H9 (cell line): ENCODE data around the gene DUS4L. TPM values are rescaled to one million over a fixed set of nuclear protein-coding genes. Genes with fewer than 3 reads are reported as not detected.

Source experiments
- DNase-seq: peaks from one replicate; pipeline ENCODE4 v3.0.0-alpha.2; 2017
- H2AFZ ChIP-seq: one replicate; pipeline ENCODE4 v1.6.1; 2013; ENCODE audit warnings: mild to moderate bottlenecking, low read length, control low read depth, moderate library complexity
- H2AK5ac ChIP-seq: 2 replicates; pipeline ENCODE4 v1.6.1; 2013; ENCODE audit warnings: low read length, control low read depth, mixed read lengths; ENCODE audit not compliant: insufficient read length
- H2BK120ac ChIP-seq: one replicate; pipeline ENCODE4 v1.6.1; 2013; ENCODE audit warnings: low read depth, mild to moderate bottlenecking, low read length, control low read depth, inconsistent platforms; ENCODE audit not compliant: poor library complexity, severe bottlenecking
- H2BK12ac ChIP-seq: 2 replicates; pipeline ENCODE4 v1.6.1; 2013; ENCODE audit warnings: low read length, control low read depth, mixed read lengths, low read depth; ENCODE audit not compliant: insufficient read length
- H2BK15ac ChIP-seq: 2 replicates; pipeline ENCODE4 v1.6.1; 2013; ENCODE audit warnings: low read depth, low read length, control low read depth
- H2BK20ac ChIP-seq: one replicate; pipeline ENCODE4 v1.6.1; 2013; ENCODE audit warnings: low read depth, mild to moderate bottlenecking, low read length, control low read depth, inconsistent platforms; ENCODE audit not compliant: poor library complexity, severe bottlenecking
- H2BK5ac ChIP-seq: 2 replicates; pipeline ENCODE4 v1.6.1; 2013; ENCODE audit warnings: low read length, control low read depth, mixed read lengths; ENCODE audit not compliant: insufficient read length
- H3K14ac ChIP-seq: 2 replicates; pipeline ENCODE4 v1.6.1; 2013; ENCODE audit warnings: low read length, control low read depth; ENCODE audit not compliant: insufficient read depth
- H3K18ac ChIP-seq: 2 replicates; pipeline ENCODE4 v1.6.1; 2013; ENCODE audit warnings: low read depth, mild to moderate bottlenecking, mixed read lengths, low read length, control low read depth; ENCODE audit not compliant: insufficient read length
- H3K23ac ChIP-seq: 2 replicates; pipeline ENCODE4 v1.6.1; 2013; ENCODE audit warnings: low read length, control low read depth, mixed read lengths, low read depth; ENCODE audit not compliant: insufficient read length
- H3K23me2 ChIP-seq: 2 replicates; pipeline ENCODE4 v1.6.1; 2013; ENCODE audit warnings: low read depth, mild to moderate bottlenecking, mixed read lengths, low read length, control low read depth; ENCODE audit not compliant: insufficient read length, poor library complexity, severe bottlenecking
- H3K27ac ChIP-seq: 2 replicates; pipeline ENCODE4 v1.5.1; 2013; ENCODE audit warnings: low read length, control low read depth, mixed read lengths, low read depth; ENCODE audit not compliant: insufficient read length
- H3K27me3 ChIP-seq: 2 replicates; pipeline ENCODE4 v1.6.1; 2013; ENCODE audit warnings: low read length, control low read depth, inconsistent platforms; ENCODE audit not compliant: insufficient read depth
- H3K4ac ChIP-seq: 2 replicates; pipeline ENCODE4 v1.6.1; 2013; ENCODE audit warnings: low read depth, mild to moderate bottlenecking, control low read depth, inconsistent platforms, low read length, moderate library complexity
- H3K4me1 ChIP-seq: 2 replicates; pipeline ENCODE4 v1.6.1; 2013; ENCODE audit warnings: low read length, control low read depth, inconsistent platforms; ENCODE audit not compliant: insufficient read depth
- H3K4me2 ChIP-seq: 2 replicates; pipeline ENCODE4 v1.6.1; 2013; ENCODE audit warnings: low read length, control low read depth, mixed read lengths; ENCODE audit not compliant: insufficient read length, insufficient read depth
- H3K56ac ChIP-seq: 2 replicates; pipeline ENCODE4 v1.6.1; 2013; ENCODE audit warnings: low read depth, mild to moderate bottlenecking, mixed read lengths, low read length, control low read depth; ENCODE audit not compliant: insufficient read length
- H3K79me1 ChIP-seq: 2 replicates; pipeline ENCODE4 v1.6.1; 2013; ENCODE audit warnings: low read depth, mild to moderate bottlenecking, moderate library complexity, low read length, control low read depth, inconsistent platforms; ENCODE audit not compliant: insufficient read depth, poor library complexity, severe bottlenecking
- H3K79me2 ChIP-seq: 2 replicates; pipeline ENCODE4 v1.6.1; 2013; ENCODE audit warnings: low read length, control low read depth, inconsistent platforms; ENCODE audit not compliant: insufficient read depth
- H3K9ac ChIP-seq: 2 replicates; pipeline ENCODE4 v1.6.1; 2013; ENCODE audit warnings: low read length, control low read depth, mixed read lengths; ENCODE audit not compliant: insufficient read length; ENCODE audit errors: extremely low read depth
- H3K9me3 ChIP-seq: one replicate; pipeline ENCODE4 v1.6.1; 2013; ENCODE audit warnings: low read depth, low read length, inconsistent platforms; ENCODE audit not compliant: control insufficient read depth
- H3T11ph ChIP-seq: one replicate; pipeline ENCODE4 v1.6.1; 2013; ENCODE audit warnings: mild to moderate bottlenecking, low read length, control low read depth, inconsistent platforms
- H4K20me1 ChIP-seq: one replicate; pipeline ENCODE4 v1.6.1; 2013; ENCODE audit not compliant: control insufficient read depth, insufficient read length, insufficient read depth
- H4K5ac ChIP-seq: 2 replicates; pipeline ENCODE4 v1.6.1; 2013; ENCODE audit warnings: low read depth, mild to moderate bottlenecking, mixed read lengths, low read length, control low read depth; ENCODE audit not compliant: insufficient read length
- H4K8ac ChIP-seq: replicated peaks from 2 replicates; pipeline ENCODE4 v1.6.1; 2013; ENCODE audit warnings: low read length, control low read depth, mixed read lengths, low read depth; ENCODE audit not compliant: insufficient read length
- H4K91ac ChIP-seq: 2 replicates; pipeline ENCODE4 v1.6.1; 2013; ENCODE audit warnings: low read depth, mild to moderate bottlenecking, moderate library complexity, mixed read lengths, low read length, control low read depth; ENCODE audit not compliant: insufficient read length
- H3K27ac Mint-ChIP-seq, 3 experiments: 2 replicates in 2 of 3; 3 replicates in 1 of 3; pipeline ENCODE4 v1.8.0; 2020 to 2021; ENCODE audit warnings: mixed read lengths in 3 of 3, mild to moderate bottlenecking in 1 of 3, moderate library complexity in 1 of 3
- H3K27me3 Mint-ChIP-seq: 2 replicates; pipeline ENCODE4 v1.8.0; 2021; ENCODE audit warnings: low read depth, mild to moderate bottlenecking, moderate library complexity, mixed read lengths
- H3K36me3 Mint-ChIP-seq, 3 experiments: 2 replicates in 2 of 3; 3 replicates in 1 of 3; pipeline ENCODE4 v1.8.0; 2020 to 2021; ENCODE audit warnings: low read depth in 3 of 3, mixed read lengths in 3 of 3; ENCODE audit not compliant: insufficient read depth in 1 of 3
- H3K4me1 Mint-ChIP-seq, 2 experiments: 2 replicates each; pipeline ENCODE4 v1.8.0; 2020; ENCODE audit warnings: mixed read lengths in 2 of 2
- H3K4me3 Mint-ChIP-seq, 2 experiments: 2 replicates in 1 of 2; 3 replicates in 1 of 2; pipeline ENCODE4 v1.8.0; 2020 to 2021; ENCODE audit warnings: mild to moderate bottlenecking in 2 of 2, mixed read lengths in 2 of 2, moderate library complexity in 1 of 2
- H3K9me3 Mint-ChIP-seq, 2 experiments: 2 replicates in 1 of 2; 3 replicates in 1 of 2; pipeline ENCODE4 v1.8.0; 2020; ENCODE audit warnings: mild to moderate bottlenecking in 2 of 2, mixed read lengths in 2 of 2, moderate library complexity in 1 of 2
- WGBS: extraction: QIAGEN DNeasy Blood & Tissue Kit; methylation state at CpG from one replicate; pipeline ENCODE4 v1.1.7; 2013; ENCODE audit warnings: missing lambda C conversion rate, low lambda C conversion rate, mixed read lengths; ENCODE audit not compliant: insufficient read length; ENCODE audit errors: extremely low coverage; 5-methylcytosine and 5-hydroxymethylcytosine counted together
- total RNA-seq: library from RNA; stranded (reverse); gene quantifications from 2 replicates; pipeline ENCODE4 v1.2.1, GENCODE V29; 2021
- TF ChIP-seq, protein P1 (sequence below): fragments of 200-600 bp; sonication (generic); conservative IDR thresholded peaks from 3 replicates; pipeline ENCODE4 v1.8.0; 2021; ENCODE audit warnings: antibody characterized with exemption, mild to moderate bottlenecking

The DUS4L gene
- total RNA-seq, 1 experiment from 2014 or later: 10.8 TPM

DNA sequence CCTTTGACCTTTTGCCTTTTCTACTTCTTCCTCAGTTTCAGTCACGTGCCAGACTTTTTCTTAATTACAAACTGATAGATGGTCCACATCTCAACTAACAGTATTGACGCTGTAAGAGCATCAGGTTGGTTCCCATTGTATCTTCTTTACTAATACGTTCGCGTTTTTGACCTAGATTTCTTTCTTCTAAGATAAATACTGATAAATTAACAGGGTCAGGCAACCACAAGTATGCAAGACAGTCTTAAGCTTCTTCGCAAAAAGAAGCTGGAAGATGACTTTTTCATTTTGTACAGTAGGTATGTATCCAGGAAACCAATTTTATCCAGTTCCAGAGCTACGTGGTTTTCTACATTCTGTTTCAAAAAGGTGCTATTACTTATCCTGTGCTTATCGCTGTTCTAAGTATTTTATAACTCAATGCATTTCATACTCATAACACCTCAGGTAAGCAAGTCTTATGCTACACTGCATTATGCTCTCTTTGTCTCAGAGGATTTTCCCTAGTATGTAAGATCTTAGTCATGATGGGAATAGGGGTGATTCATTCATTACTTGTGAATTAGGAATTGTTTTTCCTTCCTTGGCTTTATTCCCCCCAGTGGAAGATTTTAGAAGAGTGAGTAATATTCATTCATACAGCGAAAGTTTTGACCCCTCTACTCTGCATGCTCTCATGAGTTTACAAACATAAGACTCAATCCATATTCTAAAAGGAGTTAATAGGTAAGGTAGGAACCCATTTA is 955 bp downstream of the DUS4L start:
- Histone ChIP-seq H3K18ac (no peak overlapping the region), H2AFZ (no peak overlapping the region), H3K23ac (no peak overlapping the region), H2AK5ac (no peak overlapping the region), H2BK20ac (no peak overlapping the region), H3K4ac (no peak overlapping the region), H2BK15ac (no peak overlapping the region), H3K14ac (no peak overlapping the region), H3K27me3 (no peaks in the 10 kb centered on the region), H3K56ac (no peak overlapping the region), H3K23me2 (peaks cover 6% of the 10 kb centered on the region), H2BK5ac (no peak overlapping the region), H4K8ac (no peak overlapping the region), H3K79me1 (no peaks in the 10 kb centered on the region), H3K9ac (peak overlapping the region; percentile 89), H3K79me2 (no peaks in the 10 kb centered on the region; the same call in 1 of the 2 replicates), H3T11ph (no peak overlapping the region), H4K20me1 (no peaks in the 10 kb centered on the region), H4K5ac (peak overlapping the region; percentile 61), H4K91ac (no peak overlapping the region), H2BK120ac (no peak overlapping the region), H3K27ac (peak overlapping the region; percentile 40), H3K4me1 (no peaks in the 10 kb centered on the region), H3K4me2 (peak overlapping the region; percentile 93), H3K9me3 (no peaks in the 10 kb centered on the region), H2BK12ac (no peak overlapping the region)
- WGBS: no CpG with 5 or more reads among the region's 9 CpGs
- Mint-ChIP-seq H3K4me1 (peaks cover 23 to 24% of the 10 kb centered on the region in 2 experiments), H3K27ac (peak overlapping the region; percentile 24 to 99 (median 78); a peak in 6 of 7 replicates), H3K36me3 (peaks cover 0 to 10% (median 7%) of the 10 kb centered on the region in 3 experiments; a peak in 5 of 7 replicates), H3K27me3 (peaks cover 2% of the 10 kb centered on the region; the same call in 1 of the 2 replicates), H3K9me3 (no peaks in the 10 kb centered on the region), H3K4me3 (peak overlapping the region; percentile 84 to 93)
- TF ChIP-seq, protein P1, sequence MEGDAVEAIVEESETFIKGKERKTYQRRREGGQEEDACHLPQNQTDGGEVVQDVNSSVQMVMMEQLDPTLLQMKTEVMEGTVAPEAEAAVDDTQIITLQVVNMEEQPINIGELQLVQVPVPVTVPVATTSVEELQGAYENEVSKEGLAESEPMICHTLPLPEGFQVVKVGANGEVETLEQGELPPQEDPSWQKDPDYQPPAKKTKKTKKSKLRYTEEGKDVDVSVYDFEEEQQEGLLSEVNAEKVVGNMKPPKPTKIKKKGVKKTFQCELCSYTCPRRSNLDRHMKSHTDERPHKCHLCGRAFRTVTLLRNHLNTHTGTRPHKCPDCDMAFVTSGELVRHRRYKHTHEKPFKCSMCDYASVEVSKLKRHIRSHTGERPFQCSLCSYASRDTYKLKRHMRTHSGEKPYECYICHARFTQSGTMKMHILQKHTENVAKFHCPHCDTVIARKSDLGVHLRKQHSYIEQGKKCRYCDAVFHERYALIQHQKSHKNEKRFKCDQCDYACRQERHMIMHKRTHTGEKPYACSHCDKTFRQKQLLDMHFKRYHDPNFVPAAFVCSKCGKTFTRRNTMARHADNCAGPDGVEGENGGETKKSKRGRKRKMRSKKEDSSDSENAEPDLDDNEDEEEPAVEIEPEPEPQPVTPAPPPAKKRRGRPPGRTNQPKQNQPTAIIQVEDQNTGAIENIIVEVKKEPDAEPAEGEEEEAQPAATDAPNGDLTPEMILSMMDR: no peak
- DNase-seq: no peak
